Type B pancreatic cell (in vitro differentiated cells): Measurements from ENCODE around the gene THSD8. TPM values are rescaled to one million over a fixed set of nuclear protein-coding genes. Genes with fewer than 3 reads are reported as not detected.
A peak's percentile ranks its signal among the peaks of the same experiment; 100 is the strongest.
"Not testable (repeated sequence)": the region's sequence is repeated elsewhere in the genome, so short reads cannot be mapped to it uniquely, and the experiment has no call there.

ENCODE experiments used
- DNase-seq: peaks from one replicate; pipeline ENCODE4 v3.0.0; 2021; ENCODE audit warnings: mixed read lengths; ENCODE audit not compliant: unreplicated experiment; ENCODE audit errors: extremely low spot score
- H3K27ac Mint-ChIP-seq: 2 replicates; pipeline ENCODE4 v1.8.0; 2021; ENCODE audit warnings: mild to moderate bottlenecking, mixed read lengths
- H3K27me3 Mint-ChIP-seq: 2 replicates; pipeline ENCODE4 v1.8.0; 2021; ENCODE audit warnings: mixed read lengths
- H3K36me3 Mint-ChIP-seq: 2 replicates; pipeline ENCODE4 v1.8.0; 2021; ENCODE audit warnings: mixed read lengths
- H3K4me1 Mint-ChIP-seq: one replicate; pipeline ENCODE4 v1.8.0; 2021; ENCODE audit warnings: mixed read lengths; ENCODE audit not compliant: unreplicated experiment
- H3K4me3 Mint-ChIP-seq: 2 replicates; pipeline ENCODE4 v1.8.0; 2021; ENCODE audit warnings: mild to moderate bottlenecking, mixed read lengths
- H3K9me3 Mint-ChIP-seq: 2 replicates; pipeline ENCODE4 v1.8.0; 2021; ENCODE audit warnings: mixed read lengths
- microRNA-seq: library from miRNA; unstranded; fragments of <30 nt; microRNA quantifications from one replicate; pipeline ENCODE4, GENCODE V29; 2020
- total RNA-seq: library from RNA; stranded (reverse); gene quantifications from 2 replicates; pipeline ENCODE4 v1.2.1, GENCODE V29; 2021; ENCODE audit warnings: low replicate concordance
- TF ChIP-seq, protein P1 (sequence below): fragments of 200-600 bp; sonication (generic); conservative IDR thresholded peaks from 2 replicates; pipeline ENCODE4 v1.5.0; 2021; ENCODE audit warnings: antibody characterized with exemption, mild to moderate bottlenecking

Gene THSD8
- total RNA-seq, 1 donor from 2014 or later: 19.4 TPM

DNA sequence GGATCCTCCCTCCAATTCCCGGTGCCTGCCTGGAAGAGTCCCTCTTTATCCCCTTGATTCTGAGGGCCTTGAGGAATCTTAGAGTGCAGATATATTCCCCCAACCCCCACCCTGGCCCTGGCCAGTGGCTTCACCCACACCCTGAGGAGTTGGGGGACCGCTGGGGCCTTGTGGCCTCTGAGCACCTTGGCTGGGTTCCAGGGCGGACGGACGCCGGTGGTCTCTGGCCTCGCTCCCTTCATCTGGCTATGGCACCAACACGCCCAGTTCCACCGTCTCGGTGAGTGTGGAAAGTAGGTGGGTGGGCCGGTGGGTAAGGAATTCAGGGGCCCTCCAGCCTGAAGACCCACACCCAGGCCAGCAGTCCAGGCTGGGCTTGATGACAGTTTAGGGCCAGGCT, 41.5 kb downstream of the THSD8 start:
- Mint-ChIP-seq H3K27ac (no peak overlapping the region), H3K4me1 (peaks cover 26% of the 10 kb centered on the region), H3K36me3 (no peaks in the 10 kb centered on the region), H3K9me3 (no peaks in the 10 kb centered on the region), H3K27me3 (peaks cover 58% of the 10 kb centered on the region), H3K4me3 (no peak overlapping the region)
- TF ChIP-seq, protein P1, sequence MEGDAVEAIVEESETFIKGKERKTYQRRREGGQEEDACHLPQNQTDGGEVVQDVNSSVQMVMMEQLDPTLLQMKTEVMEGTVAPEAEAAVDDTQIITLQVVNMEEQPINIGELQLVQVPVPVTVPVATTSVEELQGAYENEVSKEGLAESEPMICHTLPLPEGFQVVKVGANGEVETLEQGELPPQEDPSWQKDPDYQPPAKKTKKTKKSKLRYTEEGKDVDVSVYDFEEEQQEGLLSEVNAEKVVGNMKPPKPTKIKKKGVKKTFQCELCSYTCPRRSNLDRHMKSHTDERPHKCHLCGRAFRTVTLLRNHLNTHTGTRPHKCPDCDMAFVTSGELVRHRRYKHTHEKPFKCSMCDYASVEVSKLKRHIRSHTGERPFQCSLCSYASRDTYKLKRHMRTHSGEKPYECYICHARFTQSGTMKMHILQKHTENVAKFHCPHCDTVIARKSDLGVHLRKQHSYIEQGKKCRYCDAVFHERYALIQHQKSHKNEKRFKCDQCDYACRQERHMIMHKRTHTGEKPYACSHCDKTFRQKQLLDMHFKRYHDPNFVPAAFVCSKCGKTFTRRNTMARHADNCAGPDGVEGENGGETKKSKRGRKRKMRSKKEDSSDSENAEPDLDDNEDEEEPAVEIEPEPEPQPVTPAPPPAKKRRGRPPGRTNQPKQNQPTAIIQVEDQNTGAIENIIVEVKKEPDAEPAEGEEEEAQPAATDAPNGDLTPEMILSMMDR: no peak
- no peak for DNase-seq

DNA sequence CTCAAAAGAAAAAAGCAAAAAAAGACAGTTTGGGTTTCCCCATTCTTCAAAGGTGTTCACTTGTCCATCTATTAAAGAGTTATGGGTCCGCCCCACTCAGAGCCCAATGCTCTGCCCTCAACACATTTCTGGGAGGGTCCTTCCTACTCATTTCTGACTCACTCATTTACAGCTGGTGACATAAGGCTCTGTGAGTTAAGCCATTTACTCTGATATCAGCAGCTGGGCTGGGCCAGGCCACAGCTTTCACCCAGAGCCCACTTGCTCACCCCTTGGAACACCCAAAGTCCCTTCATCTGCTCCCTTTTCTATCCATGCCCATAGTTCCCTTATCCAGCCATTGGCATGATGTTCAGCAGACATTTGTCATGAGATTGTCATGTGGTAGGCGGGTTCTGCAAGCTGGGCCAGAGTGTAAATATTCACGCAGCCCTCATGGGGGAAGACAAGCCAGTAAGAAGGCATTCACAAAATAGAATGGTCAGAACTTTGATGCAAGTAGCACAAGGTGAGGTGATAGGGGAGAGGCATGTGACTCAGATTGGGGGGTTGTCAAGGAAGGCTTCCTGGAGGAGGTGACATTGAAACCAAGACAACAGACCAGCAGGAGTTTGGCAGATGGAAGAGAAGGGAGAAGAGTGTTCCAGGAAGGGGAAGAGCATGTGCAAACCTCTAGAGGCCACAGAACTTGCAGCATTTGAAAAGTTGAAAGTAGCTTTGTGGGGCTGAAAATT, 42.3 kb downstream of the THSD8 start:
- Mint-ChIP-seq H3K27me3 (peaks cover 51% of the 10 kb centered on the region), H3K4me1 (peaks cover 23% of the 10 kb centered on the region)

DNA sequence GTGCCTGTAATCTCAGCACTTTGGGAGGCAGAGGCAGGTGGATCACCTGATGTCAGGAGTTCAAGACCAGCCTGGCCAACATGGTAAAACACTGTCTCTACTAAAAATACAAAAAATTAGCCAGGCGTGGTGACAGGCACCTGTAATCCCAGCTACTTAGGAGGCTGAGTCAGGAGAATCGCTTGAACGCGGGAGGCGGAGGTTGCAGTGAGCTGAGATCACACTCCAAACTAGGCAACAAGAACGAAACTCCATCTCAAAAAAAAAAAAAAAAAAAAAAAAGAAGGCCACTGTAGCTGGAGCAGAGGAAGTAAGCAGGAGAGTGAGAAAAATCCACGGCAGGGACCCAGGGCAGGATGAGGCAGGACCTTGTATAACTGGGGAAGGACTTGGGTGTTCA, 44.7 kb downstream of the THSD8 start:
- H3K9me3 Mint-ChIP-seq, DNase-seq, H3K4me3 Mint-ChIP-seq, H3K27ac Mint-ChIP-seq, H3K36me3 Mint-ChIP-seq, H3K4me1 Mint-ChIP-seq: not testable (repeated sequence)
- H3K27me3 Mint-ChIP-seq: peaks cover 27% of the 10 kb centered on the region

More for the DNA sequence above, 42.3 kb downstream of the THSD8 start:
- no peak for DNase-seq
- TF ChIP-seq, protein P1: no peak
- Mint-ChIP-seq H3K27ac (no peak overlapping the region), H3K4me3 (no peak overlapping the region), H3K9me3 (no peaks in the 10 kb centered on the region), H3K36me3 (no peaks in the 10 kb centered on the region)

DNA sequence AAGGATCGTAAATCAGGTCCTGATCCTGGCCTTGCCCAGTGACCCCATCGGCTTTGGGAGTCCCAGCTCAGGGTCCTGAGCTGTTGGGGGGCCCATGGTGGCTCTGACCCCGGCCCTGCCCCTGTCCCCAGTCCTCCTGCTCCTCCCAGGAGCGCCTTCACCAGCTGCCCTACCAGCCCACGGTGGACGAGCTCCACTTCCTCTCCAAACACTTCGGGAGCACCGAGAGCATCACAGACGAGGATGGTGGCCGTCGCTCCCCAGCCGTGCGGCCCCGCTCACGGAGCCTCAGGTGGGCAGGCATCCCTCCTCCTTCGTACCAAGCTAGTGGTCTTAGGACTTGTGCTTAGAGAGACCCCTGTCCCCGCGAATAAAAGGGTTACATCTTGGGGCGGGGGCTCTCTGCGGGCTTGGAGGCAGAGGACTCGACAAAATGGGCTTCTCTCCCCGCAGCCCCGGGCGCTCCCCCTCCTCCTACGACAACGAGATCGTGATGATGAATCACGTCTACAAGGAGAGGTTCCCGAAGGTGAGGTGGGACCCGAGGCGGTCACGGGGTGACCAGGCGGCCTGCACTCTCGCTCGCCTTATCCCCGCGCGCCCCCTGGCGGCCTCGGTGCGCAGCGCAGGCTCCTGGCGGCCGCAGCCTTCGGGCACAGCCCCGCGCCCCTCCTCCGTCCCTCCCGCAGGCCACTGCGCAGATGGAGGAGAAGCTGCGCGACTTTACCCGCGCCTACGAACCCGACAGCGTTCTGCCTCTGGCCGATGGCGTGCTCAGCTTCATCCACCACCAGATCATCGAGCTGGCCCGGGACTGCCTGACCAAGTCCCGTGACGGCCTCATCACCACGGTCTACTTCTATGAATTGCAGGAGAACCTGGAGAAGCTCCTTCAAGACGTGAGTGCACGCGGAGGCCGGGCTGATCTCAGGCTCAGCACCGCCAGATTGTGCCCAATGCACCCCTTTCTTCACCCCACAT, 45.6 kb downstream of the THSD8 start:
- DNase-seq: peak; percentile 95
- no peaks in the 10 kb centered on the region for H3K4me1 Mint-ChIP-seq

More for the DNA sequence above, 45.6 kb downstream of the THSD8 start:
- Mint-ChIP-seq H3K27ac (no peak overlapping the region), H3K9me3 (no peaks in the 10 kb centered on the region), H3K27me3 (peaks cover 21% of the 10 kb centered on the region), H3K4me3 (peak overlapping the region; percentile 54), H3K36me3 (no peaks in the 10 kb centered on the region)
- TF ChIP-seq, protein P1: peak; percentile 100

Small RNAs within 50 kb of the gene (microRNA-seq; reads per million reads assigned to microRNA genes)
- not detected for gene MIR5684
- not detected for gene MIR6794

Other genes with a start within 250 kb of the THSD8 start
- 11.2 and 11.4 TPM in 2 replicates for gene ZNF490, start 191.3 kb upstream of the THSD8 start, total RNA-seq
- 21.1 and 27.4 TPM in 2 replicates for gene ZNF791, start 191.1 kb upstream of the THSD8 start, total RNA-seq
- gene MAN2B1, start 135.3 kb upstream of the THSD8 start, total RNA-seq: 90.6 and 95.4 TPM in 2 replicates
- gene WDR83, start 135.3 kb upstream of the THSD8 start, total RNA-seq: 9.8 and 14.6 TPM in 2 replicates
- 71.2 and 79.4 TPM in 2 replicates for gene DHPS, start 120.2 kb upstream of the THSD8 start, total RNA-seq
- 0.85 TPM in 1 of 2 replicates, not detected in the other for gene GNG14, start 114.1 kb upstream of the THSD8 start, total RNA-seq
- gene FBXW9, start 105.4 kb upstream of the THSD8 start, total RNA-seq: 15.4 and 17.0 TPM in 2 replicates
- gene TNPO2, start 78.1 kb upstream of the THSD8 start, total RNA-seq: 78.6 and 99.7 TPM in 2 replicates
- gene TRIR, start 67.4 kb upstream of the THSD8 start, total RNA-seq: 164 and 173 TPM in 2 replicates
- 59.6 and 74.5 TPM in 2 replicates for gene GET3, start 64.6 kb upstream of the THSD8 start, total RNA-seq
- 0.14 TPM in 1 of 2 replicates, not detected in the other for gene BEST2, start 50.3 kb upstream of the THSD8 start, total RNA-seq
- gene HOOK2, start 26.5 kb upstream of the THSD8 start, total RNA-seq: 50.1 and 55.0 TPM in 2 replicates
- gene JUNB, start 10.6 kb upstream of the THSD8 start, total RNA-seq: 31.3 and 116 TPM in 2 replicates
- gene PRDX2, start 269 bp upstream of the THSD8 start, total RNA-seq: 416 and 497 TPM in 2 replicates
- 13.7 and 37.2 TPM in 2 replicates for gene RNASEH2A, start 4.5 kb downstream of the THSD8 start, total RNA-seq
- not detected in 2 replicates for gene RTBDN, start 32.5 kb downstream of the THSD8 start, total RNA-seq
- 1.9 and 3.5 TPM in 2 replicates for gene MAST1, start 36.4 kb downstream of the THSD8 start, total RNA-seq
- 17.9 and 24.6 TPM in 2 replicates for gene DNASE2, start 79.4 kb downstream of the THSD8 start, total RNA-seq
- not detected in 2 replicates for gene KLF1, start 85.1 kb downstream of the THSD8 start, total RNA-seq
- gene GCDH, start 89.1 kb downstream of the THSD8 start, total RNA-seq: 29.7 and 46.8 TPM in 2 replicates
- 1.8 TPM in 1 of 2 replicates, not detected in the other for gene SYCE2, start 117.2 kb downstream of the THSD8 start, total RNA-seq
- 67.5 and 68.5 TPM in 2 replicates for gene FARSA, start 131.6 kb downstream of the THSD8 start, total RNA-seq
- gene CALR, start 136.5 kb downstream of the THSD8 start, total RNA-seq: 1,188 and 1,294 TPM in 2 replicates
- 77.1 and 82.3 TPM in 2 replicates for gene RAD23A, start 143.8 kb downstream of the THSD8 start, total RNA-seq
- gene GADD45GIP1, start 155.2 kb downstream of the THSD8 start, total RNA-seq: 23.1 and 24.8 TPM in 2 replicates
- gene DAND5, start 167.5 kb downstream of the THSD8 start, total RNA-seq: not detected in 2 replicates
- 4.2 and 12.4 TPM in 2 replicates for gene NFIX, start 193.4 kb downstream of the THSD8 start, total RNA-seq